ENCODE measurements around the gene TIMM21. TPM values are rescaled to one million over a fixed set of nuclear protein-coding genes. Genes with fewer than 3 reads are reported as not detected.

TIMM21 gene
- total RNA-seq, 1 donor from 2014 or later: 27.5 TPM

GRCh38 chr18:74175658-74176057 lies 27.3 kb downstream of the TIMM21 start:
- Mint-ChIP-seq H3K27me3 (peaks cover 26% of the 10 kb centered on the region), H3K9me3 (ENCODE audit: low read depth) (no peaks in the 10 kb centered on the region), H3K4me3 (ENCODE audit: low read depth) (no peak overlapping the region), H3K27ac (no peak overlapping the region), H3K36me3 (ENCODE audit: insufficient read depth) (no peaks in the 10 kb centered on the region), H3K4me1 (ENCODE audit: low read depth) (no peaks in the 10 kb centered on the region)
- DNase-seq (ENCODE audit: low spot score, unreplicated experiment): no peak
- TF ChIP-seq CTCF (IDR thresholded peaks at IDR 0.05; ENCODE audit: unreplicated experiment): no peak

GRCh38 chr18:74178884-74179283 lies 30.6 kb downstream of the TIMM21 start:
- H3K27me3 Mint-ChIP-seq: peaks cover 18% of the 10 kb centered on the region
- no peak overlapping the region for H3K27ac Mint-ChIP-seq
- no peak overlapping the region for H3K4me3 Mint-ChIP-seq (ENCODE audit: low read depth)
- DNase-seq (ENCODE audit: low spot score, unreplicated experiment): no peak
- H3K9me3 Mint-ChIP-seq (ENCODE audit: low read depth): peaks cover 3% of the 10 kb centered on the region
- H3K36me3 Mint-ChIP-seq (ENCODE audit: insufficient read depth): no peaks in the 10 kb centered on the region
- TF ChIP-seq CTCF (IDR thresholded peaks at IDR 0.05; ENCODE audit: unreplicated experiment): no peak
- peaks cover 3% of the 10 kb centered on the region for H3K4me1 Mint-ChIP-seq (ENCODE audit: low read depth)

- H3K9me3 Mint-ChIP-seq (ENCODE audit: low read depth): peaks cover 3% of the 10 kb centered on the region
- TF ChIP-seq CTCF (IDR thresholded peaks at IDR 0.05; ENCODE audit: unreplicated experiment): no peak
- peaks cover 3% of the 10 kb centered on the region for H3K4me1 Mint-ChIP-seq (ENCODE audit: low read depth)
- no peak for DNase-seq (ENCODE audit: low spot score, unreplicated experiment)
- H3K4me3 Mint-ChIP-seq (ENCODE audit: low read depth): no peak overlapping the region
- peaks cover 18% of the 10 kb centered on the region for H3K27me3 Mint-ChIP-seq
- no peaks in the 10 kb centered on the region for H3K36me3 Mint-ChIP-seq (ENCODE audit: insufficient read depth)
- no peak overlapping the region for H3K27ac Mint-ChIP-seq
Observed at GRCh38 chr18:74179623-74180199, 31.4 kb downstream of the TIMM21 start.

GRCh38 chr18:74182335-74182734 lies 34.0 kb downstream of the TIMM21 start:
- Mint-ChIP-seq H3K27ac (no peak overlapping the region), H3K4me1 (ENCODE audit: low read depth) (peaks cover 5% of the 10 kb centered on the region), H3K27me3 (peaks cover 6% of the 10 kb centered on the region), H3K9me3 (ENCODE audit: low read depth) (peaks cover 3% of the 10 kb centered on the region), H3K36me3 (ENCODE audit: insufficient read depth) (no peaks in the 10 kb centered on the region), H3K4me3 (ENCODE audit: low read depth) (no peak overlapping the region)
- DNase-seq (ENCODE audit: low spot score, unreplicated experiment): no peak
- TF ChIP-seq CTCF (IDR thresholded peaks at IDR 0.05; ENCODE audit: unreplicated experiment): no peak

- no peak for DNase-seq (ENCODE audit: low spot score, unreplicated experiment)
- TF ChIP-seq CTCF (IDR thresholded peaks at IDR 0.05; ENCODE audit: unreplicated experiment): no peak
- no peak overlapping the region for H3K4me3 Mint-ChIP-seq (ENCODE audit: low read depth)
- H3K36me3 Mint-ChIP-seq (ENCODE audit: insufficient read depth): no peaks in the 10 kb centered on the region
- no peak overlapping the region for H3K27ac Mint-ChIP-seq
- H3K27me3 Mint-ChIP-seq: peaks cover 4% of the 10 kb centered on the region
- H3K4me1 Mint-ChIP-seq (ENCODE audit: low read depth): peaks cover 5% of the 10 kb centered on the region
- peaks cover 3% of the 10 kb centered on the region for H3K9me3 Mint-ChIP-seq (ENCODE audit: low read depth)
Observed at GRCh38 chr18:74183130-74183529, 34.8 kb downstream of the TIMM21 start.
